Caco-2 (cell line): ENCODE results near the gene DNM2. TPM values are rescaled to one million over a fixed set of nuclear protein-coding genes. Genes with fewer than 3 reads are reported as not detected.

Experiments
- BruUV-seq: library from RNA; stranded (reverse); fragments of 400-500 nt; replicated peaks from 2 replicates; lab custom pipeline; 2021; lab: Mats Ljungman, UMichigan
- CTCF ChIA-PET: fragments of 300-600 bp; sonication (Branson Sonifier 250); formaldehyde crosslinking; loops from one replicate; lab custom pipeline; 2022; ENCODE audit warnings: antibody characterized with exemption; lab: Charles Lee
- POLR2A ChIA-PET: fragments of 300-600 bp; sonication (Branson Sonifier 250); formaldehyde crosslinking; loops from one replicate; lab custom pipeline; 2022; ENCODE audit warnings: antibody characterized with exemption; lab: Charles Lee
- DNase-seq, 2 experiments: peaks; one replicate each; pipeline versions ENCODE4 v3.0.0 to v3.0.0-alpha.2; 2020 to 2022
- H3K27me3 ChIP-seq: replicated peaks from 2 replicates; pipeline ENCODE4 v1.6.0; 2011; ENCODE audit warnings: low read length; ENCODE audit not compliant: control insufficient read depth, insufficient read depth
- H3K36me3 ChIP-seq: 2 replicates; pipeline ENCODE4 v1.5.1; 2011; ENCODE audit warnings: low read length; ENCODE audit not compliant: control insufficient read depth, insufficient read depth
- H3K4me1 ChIP-seq: fragments of 250-450 bp; sonication (Bioruptor Pico); 2 replicates; pipeline ENCODE4 v1.5.1; 2020; ENCODE audit warnings: mild to moderate bottlenecking
- H3K4me3 ChIP-seq: 2 replicates; pipeline ENCODE4 v1.5.1; 2011; ENCODE audit warnings: low read depth, mild to moderate bottlenecking, control low read depth, low read length
- H3K9me3 ChIP-seq: fragments of 250-450 bp; sonication (Bioruptor Pico); 2 replicates; pipeline ENCODE4 v1.5.1; 2020; ENCODE audit warnings: mild to moderate bottlenecking, moderate library complexity
- H3K27ac Mint-ChIP-seq: one replicate; pipeline ENCODE4 v1.8.0; 2022; ENCODE audit warnings: mixed read lengths; ENCODE audit not compliant: unreplicated experiment
- H3K27me3 Mint-ChIP-seq: one replicate; pipeline ENCODE4 v1.8.0; 2022; ENCODE audit warnings: mixed read lengths; ENCODE audit not compliant: insufficient read depth, unreplicated experiment
- H3K36me3 Mint-ChIP-seq: one replicate; pipeline ENCODE4 v1.8.0; 2022; ENCODE audit warnings: mild to moderate bottlenecking, mixed read lengths; ENCODE audit not compliant: insufficient read depth, unreplicated experiment
- H3K4me1 Mint-ChIP-seq: one replicate; pipeline ENCODE4 v1.8.0; 2022; ENCODE audit warnings: low read depth, mixed read lengths; ENCODE audit not compliant: unreplicated experiment
- H3K4me3 Mint-ChIP-seq: one replicate; pipeline ENCODE4 v1.8.0; 2022; ENCODE audit warnings: mild to moderate bottlenecking, moderate library complexity, mixed read lengths; ENCODE audit not compliant: unreplicated experiment
- H3K9me3 Mint-ChIP-seq: one replicate; pipeline ENCODE4 v1.8.0; 2022; ENCODE audit warnings: mixed read lengths; ENCODE audit not compliant: unreplicated experiment
- intact Hi-C: fragments of 100-400 bp; cut with micrococcal nuclease; formaldehyde crosslinking; loops from one replicate; pipeline ENCODE4 v1.10.0; 2022; ENCODE audit not compliant: unreplicated experiment
- total RNA-seq: library from RNA; stranded (reverse); gene quantifications from 2 replicates; pipeline ENCODE4 v1.2.3, GENCODE V29; 2022
- TF ChIP-seq, protein P1 (sequence below), 2 experiments: fragments of 200-600 bp in 1 of 2; IDR thresholded peaks; 1 replicate in 1 of 2; 2 replicates in 1 of 2; pipeline versions ENCODE4 v1.5.1 to v1.8.0; 2011 to 2022; ENCODE audit warnings: antibody characterized with exemption in 1 of 2, control low read depth in 1 of 2, inconsistent platforms in 1 of 2, low read depth in 1 of 2, low read length in 1 of 2, mild to moderate bottlenecking in 1 of 2, moderate library complexity in 1 of 2; ENCODE audit not compliant: insufficient read depth in 1 of 2, severe bottlenecking in 1 of 2, unreplicated experiment in 1 of 2

DNM2 gene
- total RNA-seq, 1 experiment from 2014 or later = 137 TPM

DNA sequence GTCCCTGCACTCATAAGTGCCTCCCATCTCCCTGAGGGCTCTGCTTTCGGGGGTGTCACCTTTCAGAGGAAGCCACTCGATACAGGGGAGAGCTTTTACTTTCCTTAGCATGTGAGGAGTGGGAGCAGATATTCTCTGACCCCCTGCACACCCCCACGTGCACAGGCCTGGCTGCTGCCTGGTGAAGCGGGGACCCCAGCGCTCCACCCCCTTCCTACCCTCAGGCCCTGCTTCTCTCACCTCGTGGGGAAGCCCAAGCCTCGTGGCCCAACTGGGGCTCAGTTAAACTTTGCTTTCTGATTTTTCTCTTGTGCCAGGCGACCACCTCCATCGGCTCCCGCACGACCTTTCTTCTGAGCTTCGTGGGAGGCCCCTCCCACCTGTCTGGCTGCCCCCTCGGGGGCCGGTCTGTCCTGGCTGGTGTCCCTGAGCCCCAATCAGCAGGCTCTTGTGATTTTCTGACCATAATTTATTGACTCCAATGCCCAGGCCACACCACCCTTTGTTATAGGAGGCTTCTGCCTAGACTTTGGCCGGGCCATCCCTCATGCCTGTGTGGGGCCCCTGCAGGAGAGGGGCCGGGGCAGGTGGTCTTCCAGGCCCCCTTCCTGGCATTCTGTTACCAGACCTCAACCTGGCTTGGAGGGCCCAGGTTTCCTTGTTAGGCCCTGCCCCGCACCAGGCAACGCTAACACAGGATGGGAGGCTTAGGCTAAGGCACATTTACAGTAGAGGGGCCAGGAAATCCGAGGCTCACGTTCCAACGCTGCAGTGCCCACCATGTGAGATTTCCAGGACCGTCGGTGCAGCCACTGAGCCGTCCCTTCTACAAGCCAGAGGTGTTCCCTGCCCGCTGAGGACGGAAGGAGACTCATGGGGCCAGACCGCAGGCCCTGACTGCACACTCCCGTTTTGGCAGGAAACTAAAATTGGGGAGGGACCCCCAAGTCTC is 114.4 kb downstream of the DNM2 start:
- TF ChIP-seq, protein P1, sequence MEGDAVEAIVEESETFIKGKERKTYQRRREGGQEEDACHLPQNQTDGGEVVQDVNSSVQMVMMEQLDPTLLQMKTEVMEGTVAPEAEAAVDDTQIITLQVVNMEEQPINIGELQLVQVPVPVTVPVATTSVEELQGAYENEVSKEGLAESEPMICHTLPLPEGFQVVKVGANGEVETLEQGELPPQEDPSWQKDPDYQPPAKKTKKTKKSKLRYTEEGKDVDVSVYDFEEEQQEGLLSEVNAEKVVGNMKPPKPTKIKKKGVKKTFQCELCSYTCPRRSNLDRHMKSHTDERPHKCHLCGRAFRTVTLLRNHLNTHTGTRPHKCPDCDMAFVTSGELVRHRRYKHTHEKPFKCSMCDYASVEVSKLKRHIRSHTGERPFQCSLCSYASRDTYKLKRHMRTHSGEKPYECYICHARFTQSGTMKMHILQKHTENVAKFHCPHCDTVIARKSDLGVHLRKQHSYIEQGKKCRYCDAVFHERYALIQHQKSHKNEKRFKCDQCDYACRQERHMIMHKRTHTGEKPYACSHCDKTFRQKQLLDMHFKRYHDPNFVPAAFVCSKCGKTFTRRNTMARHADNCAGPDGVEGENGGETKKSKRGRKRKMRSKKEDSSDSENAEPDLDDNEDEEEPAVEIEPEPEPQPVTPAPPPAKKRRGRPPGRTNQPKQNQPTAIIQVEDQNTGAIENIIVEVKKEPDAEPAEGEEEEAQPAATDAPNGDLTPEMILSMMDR (IDR thresholded peaks at IDR 0.05; ENCODE audit: insufficient read depth in 1 of 2, low read depth in 1 of 2, low read length in 1 of 2, severe bottlenecking in 1 of 2, unreplicated experiment in 1 of 2) = no peak
- peaks cover 9% of the 10 kb centered on the region; the same call in 1 of the 2 replicates for H3K4me1 ChIP-seq
- intact Hi-C loops = no loop called here
- no peaks in the 10 kb centered on the region; the same call in 1 of the 2 replicates for H3K36me3 ChIP-seq
- H3K36me3 Mint-ChIP-seq = peaks cover 83% of the 10 kb centered on the region
- no peak overlapping the region for H3K27ac Mint-ChIP-seq
- H3K4me3 ChIP-seq = no peak overlapping the region
- H3K27me3 ChIP-seq = no peaks in the 10 kb centered on the region
- H3K4me1 Mint-ChIP-seq = no peaks in the 10 kb centered on the region
- DNase-seq = no peak
- H3K9me3 ChIP-seq = no peaks in the 10 kb centered on the region
- POLR2A ChIA-PET = no interaction called here
- H3K4me3 Mint-ChIP-seq = no peak overlapping the region
- BruUV-seq = no TSS peak
- H3K27me3 Mint-ChIP-seq = no peaks in the 10 kb centered on the region
- no peaks in the 10 kb centered on the region for H3K9me3 Mint-ChIP-seq
- CTCF ChIA-PET = no interaction called here

DNA sequence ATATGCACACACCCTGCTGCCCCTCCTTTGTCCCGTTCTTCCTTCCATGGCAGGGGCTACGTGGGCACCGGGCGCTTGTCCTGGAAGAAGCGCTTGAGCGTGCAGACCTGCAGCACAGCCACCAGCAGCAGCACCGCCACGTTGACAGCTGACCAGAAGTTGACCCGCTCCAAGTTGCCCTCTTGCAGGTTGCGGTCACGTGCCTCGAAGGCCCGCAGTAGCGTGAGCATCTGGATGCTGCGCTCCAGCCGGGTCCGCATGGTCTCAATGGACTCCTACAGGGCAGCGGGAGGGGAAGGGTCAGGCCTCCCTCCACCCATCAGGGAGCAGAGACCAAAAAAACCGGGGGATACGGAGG is 115.0 kb downstream of the DNM2 start:
- Mint-ChIP-seq H3K36me3 (peaks cover 80% of the 10 kb centered on the region), H3K27ac (no peak overlapping the region), H3K4me3 (no peak overlapping the region), H3K9me3 (no peaks in the 10 kb centered on the region), H3K27me3 (no peaks in the 10 kb centered on the region), H3K4me1 (no peaks in the 10 kb centered on the region)
- BruUV-seq = no TSS peak
- ChIA-PET CTCF (no interaction called here), POLR2A (no interaction called here)
- Histone ChIP-seq H3K4me1 (peaks cover 9% of the 10 kb centered on the region; the same call in 1 of the 2 replicates), H3K36me3 (no peaks in the 10 kb centered on the region; the same call in 1 of the 2 replicates), H3K9me3 (no peaks in the 10 kb centered on the region), H3K4me3 (no peak overlapping the region), H3K27me3 (no peaks in the 10 kb centered on the region)
- no peak for DNase-seq
- intact Hi-C loops = no loop called here
- TF ChIP-seq, protein P1 (IDR thresholded peaks at IDR 0.05; ENCODE audit: insufficient read depth in 1 of 2, low read depth in 1 of 2, low read length in 1 of 2, severe bottlenecking in 1 of 2, unreplicated experiment in 1 of 2) = no peak

DNA sequence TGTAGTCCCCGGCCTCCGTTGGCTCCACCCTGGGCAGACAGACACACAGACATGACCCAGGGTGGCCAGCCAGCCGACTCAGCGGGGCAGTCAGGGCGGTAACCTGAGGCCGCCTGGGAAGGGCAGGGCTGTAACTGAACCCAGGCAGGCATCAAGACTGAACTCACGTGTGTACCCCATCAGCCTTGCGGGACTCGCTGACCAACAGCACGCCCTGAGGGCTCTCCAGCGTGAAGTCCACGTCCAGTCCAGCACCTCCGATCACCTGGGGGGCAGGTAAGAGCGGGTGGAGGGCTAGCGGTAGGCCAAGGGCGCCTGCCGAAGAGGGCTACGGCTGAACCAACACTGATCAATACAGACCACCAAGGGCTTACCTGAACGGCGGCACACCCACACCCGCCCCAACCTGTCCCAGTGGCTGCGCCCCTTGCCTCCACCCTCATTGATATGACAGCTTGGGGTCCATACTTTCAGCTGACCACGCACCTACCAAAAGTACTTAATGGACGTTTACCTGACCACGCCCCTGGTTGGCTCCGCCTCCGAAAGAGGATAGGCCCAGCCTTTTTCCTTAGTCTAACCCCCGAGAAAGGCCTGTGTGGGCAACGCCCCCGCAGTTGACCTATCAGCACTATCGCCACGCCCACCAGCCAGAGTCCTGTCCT is 117.3 kb downstream of the DNM2 start:
- POLR2A ChIA-PET = interaction anchor here (0.8 to 1.6 kb wide), 10 partner anchors 11 to 134 kb away, joined by 3 to 19 read pairs (median 5); partner anchors contain the start of genes DNM2, QTRT1 and SMARCA4
- CTCF ChIA-PET = interaction anchor here (0.7 to 2.8 kb wide), 7 partner anchors 15 to 345 kb away, joined by 3 to 26 read pairs (median 4); partner anchors contain the start of gene DNM2
- BruUV-seq = TSS peak; percentile 40
- Histone ChIP-seq H3K36me3 (no peaks in the 10 kb centered on the region; the same call in 1 of the 2 replicates), H3K27me3 (no peaks in the 10 kb centered on the region), H3K4me1 (peaks cover 9% of the 10 kb centered on the region; the same call in 1 of the 2 replicates), H3K9me3 (no peaks in the 10 kb centered on the region), H3K4me3 (peak overlapping the region; percentile 31)
- Mint-ChIP-seq H3K27ac (peak overlapping the region; percentile 100), H3K4me1 (no peaks in the 10 kb centered on the region), H3K4me3 (peak overlapping the region; percentile 98), H3K27me3 (no peaks in the 10 kb centered on the region), H3K36me3 (peaks cover 63% of the 10 kb centered on the region), H3K9me3 (no peaks in the 10 kb centered on the region)
- intact Hi-C loops = no loop called here
- TF ChIP-seq, protein P1 (IDR thresholded peaks at IDR 0.05; ENCODE audit: insufficient read depth in 1 of 2, low read depth in 1 of 2, low read length in 1 of 2, severe bottlenecking in 1 of 2, unreplicated experiment in 1 of 2) = no peak
- DNase-seq = no peak
